HEK293 (cell line): ENCODE measurements around the gene SYCN.
A peak's percentile ranks its signal among the peaks of the same experiment; 100 is the strongest.

Experiments used
- CTCF ChIA-PET: fragments of 350-600 bp; formaldehyde crosslinking; extraction: SDS; loops from one replicate; lab custom pipeline; 2021; ENCODE audit warnings: antibody characterized with exemption; lab: Yijun Ruan, JAX
- POLR2A ChIA-PET: fragments of 300-600 bp; formaldehyde crosslinking; extraction: SDS; loops from one replicate; lab custom pipeline; 2020; ENCODE audit warnings: antibody characterized with exemption, inconsistent platforms; lab: Yijun Ruan, JAX
- H3K27ac ChIP-seq: fragments of 200-500 bp; sonication (Bioruptor generic); 2 replicates; pipeline ENCODE4 v1.5.1; 2014; ENCODE audit warnings: low read depth, low read length, control low read depth, inconsistent platforms; ENCODE audit errors: extremely low read depth
- H3K36me3 ChIP-seq, 2 experiments: fragments of 200-500 bp in 1 of 2; sonication (Bioruptor generic) in 1 of 2; 1 replicate in 1 of 2; 2 replicates in 1 of 2; pipeline ENCODE4 v1.5.1; 2014 to 2017; ENCODE audit warnings: inconsistent platforms in 2 of 2, low read length in 2 of 2; ENCODE audit not compliant: control insufficient read depth in 2 of 2, insufficient read depth in 1 of 2
- H3K4me1 ChIP-seq: fragments of 200-500 bp; sonication (Bioruptor generic); 2 replicates; pipeline ENCODE4 v1.5.1; 2014; ENCODE audit warnings: mild to moderate bottlenecking, low read length, inconsistent platforms; ENCODE audit not compliant: control insufficient read depth, insufficient read depth
- H3K4me3 ChIP-seq: 2 replicates; pipeline ENCODE4 v1.5.1; 2011; ENCODE audit warnings: low read depth, mild to moderate bottlenecking, control low read depth, low read length, moderate library complexity
- H3K9me3 ChIP-seq: fragments of 200-500 bp; sonication (Bioruptor generic); 2 replicates; pipeline ENCODE4 v1.5.1; 2014; ENCODE audit warnings: low read depth, low read length, inconsistent platforms; ENCODE audit not compliant: control insufficient read depth, insufficient read depth
- BCL11A ChIP-seq: fragments of 450-650 bp; formaldehyde crosslinking; IDR thresholded peaks from 2 replicates; pipeline ENCODE4 v1.5.1; 2016; ENCODE audit warnings: low read depth, missing biosample characterization, missing genetic modification characterization
- EGR2 ChIP-seq: fragments of 450-650 bp; formaldehyde crosslinking; IDR thresholded peaks from 2 replicates; pipeline ENCODE4 v1.5.1; 2016; ENCODE audit warnings: low read depth, missing biosample characterization, missing genetic modification characterization
- GLI4 ChIP-seq: fragments of 450-650 bp; formaldehyde crosslinking; IDR thresholded peaks from 2 replicates; pipeline ENCODE4 v1.5.1; 2016; ENCODE audit warnings: missing biosample characterization, missing genetic modification characterization
- YY2 ChIP-seq: fragments of 450-650 bp; formaldehyde crosslinking; IDR thresholded peaks from 2 replicates; pipeline ENCODE4 v1.5.1; 2016; ENCODE audit warnings: missing biosample characterization, missing genetic modification characterization
- ZBTB8A ChIP-seq: fragments of 450-650 bp; formaldehyde crosslinking; IDR thresholded peaks from 2 replicates; pipeline ENCODE4 v1.5.1; 2016; ENCODE audit warnings: missing biosample characterization, missing genetic modification characterization
- ZFHX2 ChIP-seq: fragments of 450-650 bp; formaldehyde crosslinking; conservative IDR thresholded peaks from 2 replicates; pipeline ENCODE4 v1.5.1; 2016; ENCODE audit warnings: missing biosample characterization, missing genetic modification characterization
- ZNF132 ChIP-seq: fragments of 450-650 bp; formaldehyde crosslinking; IDR thresholded peaks from 2 replicates; pipeline ENCODE4 v1.5.1; 2017; ENCODE audit warnings: missing biosample characterization, missing genetic modification characterization, borderline replicate concordance
- ZNF202 ChIP-seq: fragments of 450-650 bp; formaldehyde crosslinking; IDR thresholded peaks from 2 replicates; pipeline ENCODE4 v1.5.1; 2016; ENCODE audit warnings: missing biosample characterization, missing genetic modification characterization, borderline replicate concordance
- ZNF311 ChIP-seq: fragments of 450-650 bp; formaldehyde crosslinking; IDR thresholded peaks from 2 replicates; pipeline ENCODE4 v1.5.1; 2017; ENCODE audit warnings: missing biosample characterization, missing genetic modification characterization, borderline replicate concordance
- ZNF600 ChIP-seq: fragments of 450-650 bp; formaldehyde crosslinking; IDR thresholded peaks from 2 replicates; pipeline ENCODE4 v1.5.1; 2016; ENCODE audit warnings: missing biosample characterization, missing genetic modification characterization
- ZNF621 ChIP-seq: fragments of 450-650 bp; formaldehyde crosslinking; IDR thresholded peaks from 2 replicates; pipeline ENCODE4 v1.5.1; 2017; ENCODE audit warnings: missing biosample characterization, missing genetic modification characterization
- ZNF701 ChIP-seq: fragments of 450-650 bp; formaldehyde crosslinking; IDR thresholded peaks from 2 replicates; pipeline ENCODE4 v1.5.1; 2016; ENCODE audit warnings: missing biosample characterization, missing genetic modification characterization
- TF ChIP-seq, protein P1 (sequence below): fragments of 450-650 bp; formaldehyde crosslinking; IDR thresholded peaks from 2 replicates; pipeline ENCODE4 v1.5.1; 2017; ENCODE audit warnings: missing biosample characterization, missing genetic modification characterization
- TF ChIP-seq, protein P2 (sequence below): fragments of 450-650 bp; formaldehyde crosslinking; IDR thresholded peaks from 2 replicates; pipeline ENCODE4 v1.5.1; 2016; ENCODE audit warnings: missing biosample characterization, missing genetic modification characterization
- TF ChIP-seq, protein P3 (sequence below): fragments of 450-650 bp; formaldehyde crosslinking; IDR thresholded peaks from 2 replicates; pipeline ENCODE4 v1.5.1; 2016; ENCODE audit warnings: missing biosample characterization, missing genetic modification characterization, borderline replicate concordance
- TF ChIP-seq, protein P4 (sequence below): fragments of 450-650 bp; formaldehyde crosslinking; IDR thresholded peaks from 2 replicates; pipeline ENCODE4 v1.5.1; 2017; ENCODE audit warnings: missing biosample characterization, missing genetic modification characterization
- TF ChIP-seq, protein P5 (sequence below): fragments of 450-650 bp; formaldehyde crosslinking; optimal IDR thresholded peaks from 2 replicates; pipeline ENCODE3; 2016; ENCODE audit warnings: missing biosample characterization, mild to moderate bottlenecking, missing genetic modification characterization

SYCN gene

DNA sequence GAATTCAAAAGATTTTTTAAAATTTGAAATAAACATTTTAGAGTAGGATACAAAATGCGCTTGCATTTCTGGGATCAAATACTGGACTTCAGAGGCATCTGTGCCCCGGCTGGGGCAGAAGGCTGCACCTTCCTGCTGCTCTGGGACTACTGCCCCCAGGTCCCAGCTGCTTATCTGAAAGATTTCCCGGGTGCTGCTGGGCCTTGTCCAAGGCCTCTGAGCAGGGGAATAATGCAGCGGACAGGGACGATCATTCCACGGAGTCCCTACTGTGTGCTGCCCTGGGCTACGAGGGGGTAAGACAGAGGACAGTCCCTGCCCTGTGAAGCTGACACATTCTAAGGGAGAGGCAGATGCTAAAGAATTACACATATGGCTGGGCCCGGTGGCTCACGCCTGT is 40.4 kb downstream of the SYCN start:
- POLR2A ChIA-PET, result interaction anchor here (0.8 to 1.2 kb wide), 2 partner anchors 23 to 35 kb away, joined by 3 to 11 read pairs; no protein-coding TSS in a partner anchor

DNA sequence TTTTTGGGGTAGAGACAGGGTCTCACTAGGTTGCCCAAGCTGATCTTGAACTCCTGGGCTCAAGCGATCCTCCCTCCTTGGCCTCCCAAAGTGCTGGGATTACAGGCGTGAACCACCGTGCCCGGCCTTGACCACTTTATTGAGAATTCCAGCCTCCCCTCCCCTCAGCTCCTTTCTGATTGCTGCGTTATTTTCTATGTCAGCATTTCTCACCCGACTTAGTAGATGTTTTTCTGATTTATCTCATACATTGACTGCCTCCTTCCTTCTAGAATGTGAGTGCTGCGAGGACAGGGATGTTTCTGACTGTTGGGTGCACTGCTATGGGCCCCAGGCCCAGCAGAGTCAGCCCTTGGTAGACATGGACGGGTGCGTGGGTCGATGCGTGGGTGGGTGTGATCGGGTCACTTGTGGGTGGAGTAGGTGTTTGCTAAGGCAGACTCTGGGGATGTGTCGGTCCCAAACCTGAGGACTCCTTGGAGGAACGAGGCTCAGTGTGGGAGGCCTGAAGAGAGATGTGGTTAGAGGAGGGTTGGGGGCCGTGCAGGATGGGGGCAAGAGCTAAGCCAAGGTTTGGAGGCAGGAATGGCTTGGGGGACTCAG is 41.5 kb downstream of the SYCN start:
- ChIA-PET POLR2A (interaction anchor here (0.6 to 1.2 kb wide), 3 partner anchors 9 to 1203 kb away, joined by 3 to 4 read pairs (median 3); no protein-coding TSS in a partner anchor), CTCF (interaction anchor here (0.6 to 1.7 kb wide), 2 partner anchors 24 to 185 kb away, joined by 4 read pairs; no protein-coding TSS in a partner anchor)
- H3K27ac ChIP-seq, result no peak overlapping the region
- peaks cover 0 to 3% of the 10 kb centered on the region in 2 experiments; a peak in 2 of 3 replicates for H3K36me3 ChIP-seq
- TF ChIP-seq BCL11A (tag by site-specific recombination), result 0 out of 2 replicates have a peak, but pooled peaks have one; percentile 19
- no peak for TF ChIP-seq GLI4 (tag by site-specific recombination)
- no peak for TF ChIP-seq ZNF202 (tag by site-specific recombination)
- peak; percentile 100 for TF ChIP-seq ZFHX2
- TF ChIP-seq ZBTB8A (tag by site-specific recombination), result no peak
- TF ChIP-seq EGR2 (tag by site-specific recombination), result peak; percentile 100
- H3K9me3 ChIP-seq, result no peaks in the 10 kb centered on the region
- H3K4me3 ChIP-seq, result no peak overlapping the region
- peaks cover 12% of the 10 kb centered on the region for H3K4me1 ChIP-seq

More for the DNA sequence above, 40.4 kb downstream of the SYCN start:
- CTCF ChIA-PET, result interaction anchor here (0.7 to 1.7 kb wide), 3 partner anchors 23 to 54 kb away, joined by 3 to 4 read pairs (median 4); no protein-coding TSS in a partner anchor
- no peak overlapping the region for H3K27ac ChIP-seq
- TF ChIP-seq, protein P1, sequence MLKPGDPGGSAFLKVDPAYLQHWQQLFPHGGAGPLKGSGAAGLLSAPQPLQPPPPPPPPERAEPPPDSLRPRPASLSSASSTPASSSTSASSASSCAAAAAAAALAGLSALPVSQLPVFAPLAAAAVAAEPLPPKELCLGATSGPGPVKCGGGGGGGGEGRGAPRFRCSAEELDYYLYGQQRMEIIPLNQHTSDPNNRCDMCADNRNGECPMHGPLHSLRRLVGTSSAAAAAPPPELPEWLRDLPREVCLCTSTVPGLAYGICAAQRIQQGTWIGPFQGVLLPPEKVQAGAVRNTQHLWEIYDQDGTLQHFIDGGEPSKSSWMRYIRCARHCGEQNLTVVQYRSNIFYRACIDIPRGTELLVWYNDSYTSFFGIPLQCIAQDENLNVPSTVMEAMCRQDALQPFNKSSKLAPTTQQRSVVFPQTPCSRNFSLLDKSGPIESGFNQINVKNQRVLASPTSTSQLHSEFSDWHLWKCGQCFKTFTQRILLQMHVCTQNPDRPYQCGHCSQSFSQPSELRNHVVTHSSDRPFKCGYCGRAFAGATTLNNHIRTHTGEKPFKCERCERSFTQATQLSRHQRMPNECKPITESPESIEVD (tag by site-specific recombination), result no peak
- peaks cover 0 to 3% of the 10 kb centered on the region in 2 experiments; a peak in 2 of 3 replicates for H3K36me3 ChIP-seq
- peaks cover 12% of the 10 kb centered on the region for H3K4me1 ChIP-seq
- no peak overlapping the region for H3K4me3 ChIP-seq
- H3K9me3 ChIP-seq, result no peaks in the 10 kb centered on the region

- Histone ChIP-seq H3K4me3 (no peak overlapping the region), H3K36me3 (peaks cover 0 to 3% of the 10 kb centered on the region in 2 experiments; a peak in 2 of 3 replicates), H3K4me1 (peaks cover 10% of the 10 kb centered on the region), H3K27ac (peak overlapping the region; percentile 21; the same call in 1 of the 2 replicates), H3K9me3 (no peaks in the 10 kb centered on the region)
- CTCF ChIA-PET, result no interaction called here
- POLR2A ChIA-PET, result no interaction called here
- TF ChIP-seq, protein P2, sequence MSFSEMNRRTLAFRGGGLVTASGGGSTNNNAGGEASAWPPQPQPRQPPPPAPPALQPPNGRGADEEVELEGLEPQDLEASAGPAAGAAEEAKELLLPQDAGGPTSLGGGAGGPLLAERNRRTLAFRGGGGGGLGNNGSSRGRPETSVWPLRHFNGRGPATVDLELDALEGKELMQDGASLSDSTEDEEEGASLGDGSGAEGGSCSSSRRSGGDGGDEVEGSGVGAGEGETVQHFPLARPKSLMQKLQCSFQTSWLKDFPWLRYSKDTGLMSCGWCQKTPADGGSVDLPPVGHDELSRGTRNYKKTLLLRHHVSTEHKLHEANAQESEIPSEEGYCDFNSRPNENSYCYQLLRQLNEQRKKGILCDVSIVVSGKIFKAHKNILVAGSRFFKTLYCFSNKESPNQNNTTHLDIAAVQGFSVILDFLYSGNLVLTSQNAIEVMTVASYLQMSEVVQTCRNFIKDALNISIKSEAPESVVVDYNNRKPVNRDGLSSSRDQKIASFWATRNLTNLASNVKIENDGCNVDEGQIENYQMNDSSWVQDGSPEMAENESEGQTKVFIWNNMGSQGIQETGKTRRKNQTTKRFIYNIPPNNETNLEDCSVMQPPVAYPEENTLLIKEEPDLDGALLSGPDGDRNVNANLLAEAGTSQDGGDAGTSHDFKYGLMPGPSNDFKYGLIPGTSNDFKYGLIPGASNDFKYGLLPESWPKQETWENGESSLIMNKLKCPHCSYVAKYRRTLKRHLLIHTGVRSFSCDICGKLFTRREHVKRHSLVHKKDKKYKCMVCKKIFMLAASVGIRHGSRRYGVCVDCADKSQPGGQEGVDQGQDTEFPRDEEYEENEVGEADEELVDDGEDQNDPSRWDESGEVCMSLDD (tag by site-specific recombination), result 0 out of 2 replicates have a peak, but pooled peaks have one; percentile 25
- TF ChIP-seq ZNF311 (tag by site-specific recombination) (no peak), ZFHX2 (peak; percentile 93), ZNF132 (tag by site-specific recombination) (no peak), YY2 (tag by site-specific recombination) (peak; percentile 42; the same call in 1 of the 2 replicates), ZNF600 (tag by site-specific recombination) (peak; percentile 50; the same call in 1 of the 2 replicates), ZNF701 (tag by site-specific recombination) (no peak), ZNF621 (no peak), EGR2 (tag by site-specific recombination) (peak; percentile 93)
- TF ChIP-seq, protein P3, sequence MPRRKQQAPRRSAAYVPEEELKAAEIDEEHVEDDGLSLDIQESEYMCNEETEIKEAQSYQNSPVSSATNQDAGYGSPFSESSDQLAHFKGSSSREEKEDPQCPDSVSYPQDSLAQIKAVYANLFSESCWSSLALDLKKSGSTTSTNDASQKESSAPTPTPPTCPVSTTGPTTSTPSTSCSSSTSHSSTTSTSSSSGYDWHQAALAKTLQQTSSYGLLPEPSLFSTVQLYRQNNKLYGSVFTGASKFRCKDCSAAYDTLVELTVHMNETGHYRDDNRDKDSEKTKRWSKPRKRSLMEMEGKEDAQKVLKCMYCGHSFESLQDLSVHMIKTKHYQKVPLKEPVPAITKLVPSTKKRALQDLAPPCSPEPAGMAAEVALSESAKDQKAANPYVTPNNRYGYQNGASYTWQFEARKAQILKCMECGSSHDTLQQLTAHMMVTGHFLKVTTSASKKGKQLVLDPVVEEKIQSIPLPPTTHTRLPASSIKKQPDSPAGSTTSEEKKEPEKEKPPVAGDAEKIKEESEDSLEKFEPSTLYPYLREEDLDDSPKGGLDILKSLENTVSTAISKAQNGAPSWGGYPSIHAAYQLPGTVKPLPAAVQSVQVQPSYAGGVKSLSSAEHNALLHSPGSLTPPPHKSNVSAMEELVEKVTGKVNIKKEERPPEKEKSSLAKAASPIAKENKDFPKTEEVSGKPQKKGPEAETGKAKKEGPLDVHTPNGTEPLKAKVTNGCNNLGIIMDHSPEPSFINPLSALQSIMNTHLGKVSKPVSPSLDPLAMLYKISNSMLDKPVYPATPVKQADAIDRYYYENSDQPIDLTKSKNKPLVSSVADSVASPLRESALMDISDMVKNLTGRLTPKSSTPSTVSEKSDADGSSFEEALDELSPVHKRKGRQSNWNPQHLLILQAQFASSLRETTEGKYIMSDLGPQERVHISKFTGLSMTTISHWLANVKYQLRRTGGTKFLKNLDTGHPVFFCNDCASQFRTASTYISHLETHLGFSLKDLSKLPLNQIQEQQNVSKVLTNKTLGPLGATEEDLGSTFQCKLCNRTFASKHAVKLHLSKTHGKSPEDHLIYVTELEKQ (tag by site-specific recombination), result no peak
- TF ChIP-seq, protein P4, sequence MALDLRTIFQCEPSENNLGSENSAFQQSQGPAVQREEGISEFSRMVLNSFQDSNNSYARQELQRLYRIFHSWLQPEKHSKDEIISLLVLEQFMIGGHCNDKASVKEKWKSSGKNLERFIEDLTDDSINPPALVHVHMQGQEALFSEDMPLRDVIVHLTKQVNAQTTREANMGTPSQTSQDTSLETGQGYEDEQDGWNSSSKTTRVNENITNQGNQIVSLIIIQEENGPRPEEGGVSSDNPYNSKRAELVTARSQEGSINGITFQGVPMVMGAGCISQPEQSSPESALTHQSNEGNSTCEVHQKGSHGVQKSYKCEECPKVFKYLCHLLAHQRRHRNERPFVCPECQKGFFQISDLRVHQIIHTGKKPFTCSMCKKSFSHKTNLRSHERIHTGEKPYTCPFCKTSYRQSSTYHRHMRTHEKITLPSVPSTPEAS (tag by site-specific recombination), result no peak
- TF ChIP-seq, protein P5, sequence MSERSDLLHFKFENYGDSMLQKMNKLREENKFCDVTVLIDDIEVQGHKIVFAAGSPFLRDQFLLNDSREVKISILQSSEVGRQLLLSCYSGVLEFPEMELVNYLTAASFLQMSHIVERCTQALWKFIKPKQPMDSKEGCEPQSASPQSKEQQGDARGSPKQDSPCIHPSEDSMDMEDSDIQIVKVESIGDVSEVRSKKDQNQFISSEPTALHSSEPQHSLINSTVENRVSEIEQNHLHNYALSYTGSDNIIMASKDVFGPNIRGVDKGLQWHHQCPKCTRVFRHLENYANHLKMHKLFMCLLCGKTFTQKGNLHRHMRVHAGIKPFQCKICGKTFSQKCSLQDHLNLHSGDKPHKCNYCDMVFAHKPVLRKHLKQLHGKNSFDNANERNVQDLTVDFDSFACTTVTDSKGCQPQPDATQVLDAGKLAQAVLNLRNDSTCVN, result peak; percentile 10
Observed at GRCh38 chr19:39160889-39161672, 43.0 kb downstream of the SYCN start.
